CD14-positive monocyte (primary cell): ENCODE results near the gene ANKRD22. TPM values are rescaled to one million over a fixed set of nuclear protein-coding genes. Genes with fewer than 3 reads are reported as not detected.

Source experiments
- DNase-seq, 3 donors: peaks; one replicate each; pipeline ENCODE4 v3.0.0-alpha.2; 2011 to 2022
- H2AFZ ChIP-seq: 2 replicates; pipeline ENCODE4 v1.6.0; 2012; ENCODE audit warnings: mild to moderate bottlenecking, low read depth, low read length, inconsistent platforms; ENCODE audit not compliant: insufficient read depth, poor library complexity, severe bottlenecking
- H3K27ac ChIP-seq, 2 donors: 1 replicate in 1 of 2; 2 replicates in 1 of 2; pipeline ENCODE4 v1.5.1; 2012 to 2013; ENCODE audit warnings: low read length in 2 of 2, control low read depth in 1 of 2, inconsistent platforms in 1 of 2, low read depth in 1 of 2, mild to moderate bottlenecking in 1 of 2
- H3K27me3 ChIP-seq, 2 donors: one replicate each; pipeline versions ENCODE4 v1.6.0 to v1.6.1; 2011 to 2013; ENCODE audit warnings: low read length in 2 of 2; ENCODE audit not compliant: control insufficient read depth in 2 of 2, insufficient read depth in 2 of 2
- H3K36me3 ChIP-seq, 2 donors: replicated peaks in 1 of 2; 1 replicate in 1 of 2; 2 replicates in 1 of 2; pipeline versions ENCODE4 v1.5.1 to v1.6.1; 2012 to 2013; ENCODE audit warnings: low read length in 2 of 2, control low read depth in 1 of 2, inconsistent platforms in 1 of 2, mild to moderate bottlenecking in 1 of 2; ENCODE audit not compliant: insufficient read depth in 2 of 2, control insufficient read depth in 1 of 2
- H3K4me1 ChIP-seq, 2 donors: 1 replicate in 1 of 2; 2 replicates in 1 of 2; pipeline versions ENCODE4 v1.5.1 to v1.6.1; 2012 to 2013; ENCODE audit warnings: low read length in 2 of 2, control low read depth in 1 of 2, inconsistent platforms in 1 of 2, mild to moderate bottlenecking in 1 of 2, moderate library complexity in 1 of 2; ENCODE audit not compliant: insufficient read depth in 2 of 2, control insufficient read depth in 1 of 2
- H3K4me2 ChIP-seq: replicated peaks from 2 replicates; pipeline ENCODE3; 2012; ENCODE audit warnings: low read length, moderate library complexity, mild to moderate bottlenecking; ENCODE audit not compliant: poor library complexity, severe bottlenecking; ENCODE audit errors: extremely low read depth
- H3K4me3 ChIP-seq, 3 experiments: fragments of 200-600 bp in 1 of 3; sonication (generic) in 1 of 3; replicated peaks in 1 of 3; 1 replicate in 2 of 3; 2 replicates in 1 of 3; pipeline ENCODE4 v1.5.1; 2011 to 2013; ENCODE audit warnings: low read length in 3 of 3, mild to moderate bottlenecking in 3 of 3, control low read depth in 2 of 3, low read depth in 2 of 3, inconsistent platforms in 1 of 3, moderate library complexity in 1 of 3
- H3K79me2 ChIP-seq: 2 replicates; pipeline ENCODE4 v1.6.0; 2012; ENCODE audit warnings: mild to moderate bottlenecking, control low read depth, inconsistent platforms, low read length, moderate library complexity; ENCODE audit not compliant: insufficient read depth
- H3K9ac ChIP-seq: 2 replicates; pipeline ENCODE4 v1.6.0; 2017; ENCODE audit warnings: low read length, mild to moderate bottlenecking; ENCODE audit not compliant: insufficient read depth, poor library complexity, severe bottlenecking
- H3K9me3 ChIP-seq, 2 donors: replicated peaks in 1 of 2; 1 replicate in 1 of 2; 2 replicates in 1 of 2; pipeline versions ENCODE4 v1.5.1 to v1.6.1; 2012 to 2013; ENCODE audit warnings: low read length in 2 of 2, control low read depth in 1 of 2; ENCODE audit not compliant: control insufficient read depth in 1 of 2, insufficient read depth in 1 of 2
- H4K20me1 ChIP-seq: 2 replicates; pipeline ENCODE4 v1.6.0; 2012; ENCODE audit warnings: mild to moderate bottlenecking, low read length, control low read depth, moderate library complexity; ENCODE audit not compliant: insufficient read depth
- H3K27ac Mint-ChIP-seq, 7 donors: one replicate each; pipeline ENCODE4 v1.8.0; 2020; ENCODE audit warnings: mild to moderate bottlenecking in 7 of 7, mixed read lengths in 7 of 7, moderate library complexity in 6 of 7, inconsistent platforms in 2 of 7
- H3K27me3 Mint-ChIP-seq, 3 donors: one replicate each; pipeline ENCODE4 v1.8.0; 2021 to 2022; ENCODE audit warnings: low read depth in 3 of 3, mild to moderate bottlenecking in 3 of 3, mixed read lengths in 3 of 3, moderate library complexity in 3 of 3, inconsistent platforms in 1 of 3
- H3K36me3 Mint-ChIP-seq, 2 donors: one replicate each; pipeline ENCODE4 v1.8.0; 2020; ENCODE audit warnings: mixed read lengths in 2 of 2, inconsistent platforms in 1 of 2, mild to moderate bottlenecking in 1 of 2
- H3K4me1 Mint-ChIP-seq: one replicate; pipeline ENCODE4 v1.8.0; 2020; ENCODE audit warnings: mild to moderate bottlenecking, mixed read lengths
- H3K4me3 Mint-ChIP-seq, 2 donors: one replicate each; pipeline ENCODE4 v1.8.0; 2020; ENCODE audit warnings: mild to moderate bottlenecking in 2 of 2, mixed read lengths in 2 of 2, moderate library complexity in 1 of 2
- H3K9me3 Mint-ChIP-seq, 7 donors: one replicate each; pipeline ENCODE4 v1.8.0; 2020 to 2022; ENCODE audit warnings: mixed read lengths in 7 of 7, mild to moderate bottlenecking in 6 of 7, moderate library complexity in 6 of 7, inconsistent platforms in 2 of 7
- WGBS: methylation state at CpG from one replicate; pipeline ENCODE4 v1.1.5; 2013; ENCODE audit warnings: missing lambda C conversion rate; ENCODE audit not compliant: insufficient coverage; 5-methylcytosine and 5-hydroxymethylcytosine counted together
- intact Hi-C, 2 donors: fragments of 100-400 bp; cut with micrococcal nuclease; formaldehyde crosslinking; loops; one replicate each; pipeline versions ENCODE4 v1.15.0 to v1.15.1; 2023
- polyA plus RNA-seq, 3 donors: library from polyadenylated mRNA; depleted of rRNA in 1 of 3; unstranded in 2 of 3; stranded (reverse) in 1 of 3; fragments of 300-500 nt in 2 of 3; fragments of >200 nt in 1 of 3; fragmentation: Illumina TruSeq in 2 of 3; gene quantifications; 1 replicate in 2 of 3; 2 replicates in 1 of 3; pipeline ENCODE4 v1.2.3, GENCODE V29; 2012 to 2021
- TF ChIP-seq, protein P1 (sequence below): fragments of 200-600 bp; IDR thresholded peaks from one replicate; pipeline ENCODE4 v1.8.0; 2022; ENCODE audit warnings: antibody characterized with exemption, mild to moderate bottlenecking

ANKRD22 gene
- polyA plus RNA-seq, 3 donors = 2.7 to 3.5 (median 3.2) TPM

DNA sequence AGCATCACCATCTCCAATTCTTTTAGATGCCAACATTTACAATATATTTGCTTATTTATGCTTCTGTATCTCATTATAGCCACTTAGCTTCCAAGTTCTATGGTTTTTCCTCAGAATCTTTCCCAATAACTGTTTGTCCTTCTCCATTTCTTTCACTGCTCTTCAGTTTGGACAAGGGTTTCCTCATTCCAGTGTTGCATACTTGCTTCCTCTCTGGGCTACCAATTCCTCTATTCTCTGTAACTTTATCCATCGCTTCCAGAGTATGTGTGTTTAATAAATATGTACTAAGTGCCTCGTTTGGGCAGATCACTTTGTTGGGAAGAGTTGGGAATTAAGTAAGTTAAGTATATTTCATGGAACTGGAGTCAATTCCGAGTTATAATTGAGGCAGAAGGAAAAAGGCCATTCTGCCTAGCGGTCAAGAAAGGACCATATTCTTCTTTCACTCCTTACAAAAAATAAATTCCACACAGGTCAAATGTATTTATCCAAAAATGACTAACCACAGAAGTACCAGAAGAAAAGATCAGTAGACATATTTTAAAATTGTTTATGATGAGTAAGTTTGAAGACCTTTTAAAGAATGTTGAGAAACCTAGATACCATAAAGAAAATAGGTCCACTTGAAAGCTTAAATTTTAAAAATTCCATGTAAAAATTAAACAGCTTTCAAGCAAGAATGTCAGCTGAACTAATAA, 39.2 kb upstream of the ANKRD22 start:
- Mint-ChIP-seq H3K27me3 (no peaks in the 10 kb centered on the region), H3K4me1 (peaks cover 8% of the 10 kb centered on the region), H3K9me3 (no peaks in the 10 kb centered on the region), H3K4me3 (no peak overlapping the region), H3K36me3 (peaks cover 0 to 2% of the 10 kb centered on the region in 2 donors), H3K27ac (no peak overlapping the region)
- Histone ChIP-seq H3K36me3 (no peaks in the 10 kb centered on the region), H3K27me3 (no peaks in the 10 kb centered on the region), H3K4me1 (no peaks in the 10 kb centered on the region), H3K79me2 (no peaks in the 10 kb centered on the region), H3K4me2 (no peak overlapping the region), H2AFZ (no peak overlapping the region), H3K9ac (no peak overlapping the region), H4K20me1 (no peaks in the 10 kb centered on the region), H3K4me3 (no peak overlapping the region), H3K9me3 (no peaks in the 10 kb centered on the region), H3K27ac (no peak overlapping the region)
- intact Hi-C loops = no loop called here
- no peak for DNase-seq
- TF ChIP-seq, protein P1, sequence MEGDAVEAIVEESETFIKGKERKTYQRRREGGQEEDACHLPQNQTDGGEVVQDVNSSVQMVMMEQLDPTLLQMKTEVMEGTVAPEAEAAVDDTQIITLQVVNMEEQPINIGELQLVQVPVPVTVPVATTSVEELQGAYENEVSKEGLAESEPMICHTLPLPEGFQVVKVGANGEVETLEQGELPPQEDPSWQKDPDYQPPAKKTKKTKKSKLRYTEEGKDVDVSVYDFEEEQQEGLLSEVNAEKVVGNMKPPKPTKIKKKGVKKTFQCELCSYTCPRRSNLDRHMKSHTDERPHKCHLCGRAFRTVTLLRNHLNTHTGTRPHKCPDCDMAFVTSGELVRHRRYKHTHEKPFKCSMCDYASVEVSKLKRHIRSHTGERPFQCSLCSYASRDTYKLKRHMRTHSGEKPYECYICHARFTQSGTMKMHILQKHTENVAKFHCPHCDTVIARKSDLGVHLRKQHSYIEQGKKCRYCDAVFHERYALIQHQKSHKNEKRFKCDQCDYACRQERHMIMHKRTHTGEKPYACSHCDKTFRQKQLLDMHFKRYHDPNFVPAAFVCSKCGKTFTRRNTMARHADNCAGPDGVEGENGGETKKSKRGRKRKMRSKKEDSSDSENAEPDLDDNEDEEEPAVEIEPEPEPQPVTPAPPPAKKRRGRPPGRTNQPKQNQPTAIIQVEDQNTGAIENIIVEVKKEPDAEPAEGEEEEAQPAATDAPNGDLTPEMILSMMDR = no peak
- no CpG with 5 or more reads among the region's 4 CpGs for WGBS

DNA sequence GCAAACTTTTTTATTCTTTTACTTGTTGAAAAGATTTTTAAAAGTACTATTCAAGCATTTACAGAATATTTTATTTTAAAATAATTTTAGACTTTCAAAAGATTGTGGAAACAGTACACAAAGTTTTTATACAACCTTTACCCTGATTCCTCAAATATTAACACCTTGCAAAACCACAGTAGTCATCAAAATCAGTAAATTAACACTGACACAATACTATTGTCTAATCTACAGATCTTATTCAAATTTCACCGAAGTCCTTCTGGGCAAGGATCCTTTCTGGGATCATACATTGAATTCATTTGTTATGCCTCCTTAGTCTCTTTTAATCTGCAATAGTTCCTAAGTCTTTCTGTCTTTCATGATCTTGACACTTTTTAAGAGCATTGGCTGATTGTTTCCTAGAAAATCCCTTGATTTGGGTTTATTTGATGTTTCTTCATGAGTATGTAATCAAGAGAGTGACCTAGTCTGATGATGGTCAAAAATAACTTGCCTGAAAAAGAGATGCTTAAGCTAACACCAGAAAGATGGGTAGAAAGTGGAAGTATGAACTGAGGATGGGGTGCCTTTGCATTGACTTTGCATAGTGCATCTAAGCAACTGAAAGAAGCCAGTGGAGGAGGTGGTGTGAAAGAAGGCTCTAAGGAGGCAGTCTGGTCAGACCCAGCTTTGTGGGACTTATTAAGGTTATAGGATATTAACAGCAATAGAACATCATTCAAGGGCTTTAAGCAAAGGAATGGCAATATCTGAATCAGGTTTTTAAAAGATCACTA, 38.1 kb upstream of the ANKRD22 start:
- Histone ChIP-seq H3K27me3 (no peaks in the 10 kb centered on the region), H4K20me1 (no peaks in the 10 kb centered on the region), H3K27ac (no peak overlapping the region), H3K9me3 (no peaks in the 10 kb centered on the region), H3K36me3 (no peaks in the 10 kb centered on the region), H3K4me2 (no peak overlapping the region), H3K4me3 (no peak overlapping the region), H2AFZ (no peak overlapping the region), H3K79me2 (peaks cover 1% of the 10 kb centered on the region), H3K9ac (no peak overlapping the region), H3K4me1 (no peaks in the 10 kb centered on the region)
- WGBS = 80% methylated on average over 1 of the region's 1 CpG
- DNase-seq = no peak
- Mint-ChIP-seq H3K9me3 (no peaks in the 10 kb centered on the region), H3K4me1 (peaks cover 8% of the 10 kb centered on the region), H3K36me3 (peaks cover 0 to 3% of the 10 kb centered on the region in 2 donors), H3K27ac (no peak overlapping the region), H3K4me3 (no peak overlapping the region), H3K27me3 (no peaks in the 10 kb centered on the region)
- intact Hi-C loops = no loop called here
- TF ChIP-seq, protein P1 = no peak
